Measurements from ENCODE around the gene CFAP92.

Gene CFAP92

DNA sequence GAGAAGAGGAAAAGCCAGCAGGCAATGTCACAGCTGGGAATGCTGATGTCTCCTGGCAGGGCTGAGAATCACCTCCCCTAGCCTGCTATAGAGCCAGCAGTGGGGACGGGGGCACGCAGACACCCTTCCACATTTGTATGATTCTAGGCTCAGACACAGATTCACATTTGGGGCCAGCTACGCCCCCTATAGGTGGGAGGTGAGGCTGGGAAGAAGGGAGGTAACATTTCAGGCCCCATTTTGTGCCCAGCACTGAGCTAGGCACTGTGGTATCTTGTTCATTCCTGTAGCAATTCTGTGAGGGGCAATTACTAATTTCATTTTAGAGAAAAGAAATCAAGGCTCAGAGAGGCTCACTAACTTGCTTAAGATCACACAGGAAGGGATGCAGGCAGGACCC is 130.3 kb downstream of the CFAP92 start:
- peaks cover 11% of the 10 kb centered on the region for H3K36me3 Mint-ChIP-seq
- H3K4me1 Mint-ChIP-seq = no peaks in the 10 kb centered on the region
- ATAC-seq (ENCODE audit: low read depth) (no peak), DNase-seq (ENCODE audit: low spot score in 2 of 2) (no peak)
- no peak overlapping the region for H3K27ac Mint-ChIP-seq
- no peak overlapping the region for H3K4me3 Mint-ChIP-seq
- H3K9me3 Mint-ChIP-seq = peaks cover 7% of the 10 kb centered on the region
- H3K27me3 Mint-ChIP-seq = peaks cover 2% of the 10 kb centered on the region

DNA sequence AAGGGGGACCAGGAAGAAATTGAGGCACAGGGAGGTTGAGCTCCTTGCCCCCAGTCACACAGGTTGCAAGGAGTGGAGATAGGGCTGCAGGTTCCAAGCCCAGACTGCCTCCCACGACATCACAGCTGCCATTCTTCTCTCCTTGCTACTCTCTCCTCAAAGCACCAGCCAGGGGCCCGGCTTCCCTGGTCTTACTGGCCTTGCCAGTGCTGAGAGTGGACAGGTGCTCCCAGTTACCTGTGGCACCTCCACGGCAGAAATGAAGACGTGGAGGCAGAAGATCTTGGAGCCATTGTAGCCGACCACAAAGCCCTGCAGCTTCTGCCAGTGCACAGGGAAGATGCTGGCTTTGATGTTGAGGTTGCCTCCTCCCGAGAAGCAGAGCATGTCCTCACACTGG is 132.4 kb downstream of the CFAP92 start:
- H3K27ac Mint-ChIP-seq = no peak overlapping the region
- DNase-seq (ENCODE audit: low spot score in 2 of 2) = no peak
- H3K36me3 Mint-ChIP-seq = peaks cover 18% of the 10 kb centered on the region
- ATAC-seq (ENCODE audit: low read depth) = no peak
- peaks cover 12% of the 10 kb centered on the region for H3K9me3 Mint-ChIP-seq
- H3K4me1 Mint-ChIP-seq = no peaks in the 10 kb centered on the region
- peaks cover 2% of the 10 kb centered on the region for H3K27me3 Mint-ChIP-seq
- H3K4me3 Mint-ChIP-seq = no peak overlapping the region
